ENCODE data around the gene TUBAL3. TPM values are rescaled to one million over a fixed set of nuclear protein-coding genes. Genes with fewer than 3 reads are reported as not detected.

TUBAL3 gene
- total and polyA plus RNA-seq, 4 donors = 0.06 to 0.12 (median 0.06) TPM; not detected in 1

DNA sequence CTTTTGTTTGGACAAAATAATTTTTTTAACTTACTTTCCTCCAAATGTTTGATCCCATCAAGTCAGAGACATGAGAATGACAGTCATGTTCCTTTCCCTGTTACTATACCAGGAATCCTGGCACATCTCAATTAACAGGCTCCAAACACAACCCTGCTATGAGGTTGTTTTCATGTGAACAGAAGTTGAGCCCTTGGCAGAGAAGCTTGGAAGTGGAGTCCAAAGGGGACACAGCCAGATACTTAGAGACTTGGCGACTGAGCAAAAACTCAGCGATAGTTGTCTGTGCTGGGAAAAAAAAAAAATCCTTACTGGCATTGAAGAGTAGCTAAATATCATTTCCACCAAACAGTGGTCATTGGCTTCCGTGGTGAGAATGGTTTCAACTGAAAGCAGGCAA is 12.8 kb downstream of the TUBAL3 start:
- TF ChIP-seq, protein P1, sequence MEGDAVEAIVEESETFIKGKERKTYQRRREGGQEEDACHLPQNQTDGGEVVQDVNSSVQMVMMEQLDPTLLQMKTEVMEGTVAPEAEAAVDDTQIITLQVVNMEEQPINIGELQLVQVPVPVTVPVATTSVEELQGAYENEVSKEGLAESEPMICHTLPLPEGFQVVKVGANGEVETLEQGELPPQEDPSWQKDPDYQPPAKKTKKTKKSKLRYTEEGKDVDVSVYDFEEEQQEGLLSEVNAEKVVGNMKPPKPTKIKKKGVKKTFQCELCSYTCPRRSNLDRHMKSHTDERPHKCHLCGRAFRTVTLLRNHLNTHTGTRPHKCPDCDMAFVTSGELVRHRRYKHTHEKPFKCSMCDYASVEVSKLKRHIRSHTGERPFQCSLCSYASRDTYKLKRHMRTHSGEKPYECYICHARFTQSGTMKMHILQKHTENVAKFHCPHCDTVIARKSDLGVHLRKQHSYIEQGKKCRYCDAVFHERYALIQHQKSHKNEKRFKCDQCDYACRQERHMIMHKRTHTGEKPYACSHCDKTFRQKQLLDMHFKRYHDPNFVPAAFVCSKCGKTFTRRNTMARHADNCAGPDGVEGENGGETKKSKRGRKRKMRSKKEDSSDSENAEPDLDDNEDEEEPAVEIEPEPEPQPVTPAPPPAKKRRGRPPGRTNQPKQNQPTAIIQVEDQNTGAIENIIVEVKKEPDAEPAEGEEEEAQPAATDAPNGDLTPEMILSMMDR (IDR thresholded peaks at IDR 0.05; ENCODE audit: control extremely low read depth, extremely low read depth) = no peak
- H3K4me1 ChIP-seq (ENCODE audit: control insufficient read depth in 5 of 5, insufficient read depth in 5 of 5, low read length in 5 of 5) = no peaks in the 10 kb centered on the region
- 93 to 95% methylated on average over 3 of the region's 3 CpGs for whole genome bisulfite sequencing, 2 donors
- H3K36me3 ChIP-seq (ENCODE audit: control insufficient read depth in 4 of 4, insufficient read depth in 4 of 4, low read length in 4 of 4) = no peaks in the 10 kb centered on the region
- no peak overlapping the region for H3K27ac ChIP-seq (ENCODE audit: low read depth in 1 of 2, low read length in 1 of 2)
- ATAC-seq (ENCODE audit: insufficient read depth, low FRiP score) (no peak), DNase-seq (no peak)
- peaks cover 0 to 15% (median 6%) of the 10 kb centered on the region in 4 donors for H3K9me3 ChIP-seq (ENCODE audit: control insufficient read depth in 4 of 4, insufficient read depth in 3 of 4, low read length in 3 of 4)
- no peak overlapping the region for H3K9ac ChIP-seq (ENCODE audit: insufficient read depth in 1 of 2, low read length in 2 of 2)
- no peaks in the 10 kb centered on the region for H3K27me3 ChIP-seq (ENCODE audit: control insufficient read depth in 3 of 3, insufficient read depth in 3 of 3, low read length in 2 of 3)
- no peak overlapping the region for H3K4me3 ChIP-seq

DNA sequence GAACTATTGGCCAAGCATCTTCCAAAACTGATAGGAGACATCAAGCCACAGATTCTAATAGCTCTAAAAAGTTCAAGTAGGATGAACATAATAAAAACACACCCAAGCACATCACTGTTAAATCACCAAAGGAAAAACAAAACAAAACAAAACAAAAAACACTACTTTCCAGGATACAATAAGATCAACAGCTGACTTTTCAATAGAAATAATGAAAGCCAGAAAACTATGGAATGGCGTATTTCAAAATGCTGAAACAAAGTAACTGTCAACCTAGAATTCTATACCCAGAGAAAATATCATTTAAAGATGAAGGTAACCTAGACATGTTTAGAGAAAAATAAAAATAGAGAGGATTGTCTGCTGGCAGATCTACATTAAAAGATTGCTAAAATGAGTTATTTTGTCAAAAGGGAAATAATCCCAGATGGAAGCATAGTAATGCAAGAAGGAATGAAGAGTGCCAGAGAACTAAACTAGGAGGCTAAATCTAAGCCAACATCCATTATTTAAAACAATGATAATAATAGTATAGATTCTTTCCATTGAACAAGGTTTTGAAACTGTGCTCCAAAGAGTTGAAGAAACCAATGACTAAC is 13.9 kb downstream of the TUBAL3 start:
- Histone ChIP-seq H3K27me3 (ENCODE audit: control insufficient read depth in 3 of 3, insufficient read depth in 3 of 3, low read length in 2 of 3) (no peaks in the 10 kb centered on the region), H3K9me3 (ENCODE audit: control insufficient read depth in 4 of 4, insufficient read depth in 3 of 4, low read length in 3 of 4) (peaks cover 0 to 15% (median 6%) of the 10 kb centered on the region in 4 donors), H3K36me3 (ENCODE audit: control insufficient read depth in 4 of 4, insufficient read depth in 4 of 4, low read length in 4 of 4) (no peaks in the 10 kb centered on the region), H3K9ac (ENCODE audit: insufficient read depth in 1 of 2, low read length in 2 of 2) (no peak overlapping the region), H3K4me1 (ENCODE audit: control insufficient read depth in 5 of 5, insufficient read depth in 5 of 5, low read length in 5 of 5) (no peaks in the 10 kb centered on the region), H3K4me3 (no peak overlapping the region), H3K27ac (ENCODE audit: low read depth in 1 of 2, low read length in 1 of 2) (no peak overlapping the region)
- WGBS, 2 donors = 99 to 100% methylated on average over 1 of the region's 1 CpG
- DNase-seq (no peak), ATAC-seq (ENCODE audit: insufficient read depth, low FRiP score) (no peak)
- TF ChIP-seq, protein P1 (IDR thresholded peaks at IDR 0.05; ENCODE audit: control extremely low read depth, extremely low read depth) = no peak

- Histone ChIP-seq H3K27ac (ENCODE audit: low read depth in 1 of 2, low read length in 1 of 2) (no peak overlapping the region), H3K9ac (ENCODE audit: insufficient read depth in 1 of 2, low read length in 2 of 2) (no peak overlapping the region), H3K4me3 (no peak overlapping the region), H3K9me3 (ENCODE audit: control insufficient read depth in 4 of 4, insufficient read depth in 3 of 4, low read length in 3 of 4) (peaks cover 0 to 15% (median 4%) of the 10 kb centered on the region in 4 donors), H3K27me3 (ENCODE audit: control insufficient read depth in 3 of 3, insufficient read depth in 3 of 3, low read length in 2 of 3) (no peaks in the 10 kb centered on the region), H3K4me1 (ENCODE audit: control insufficient read depth in 5 of 5, insufficient read depth in 5 of 5, low read length in 5 of 5) (no peaks in the 10 kb centered on the region), H3K36me3 (ENCODE audit: control insufficient read depth in 4 of 4, insufficient read depth in 4 of 4, low read length in 4 of 4) (no peaks in the 10 kb centered on the region)
- DNase-seq (no peak), ATAC-seq (ENCODE audit: insufficient read depth, low FRiP score) (no peak)
- TF ChIP-seq, protein P1 (IDR thresholded peaks at IDR 0.05; ENCODE audit: control extremely low read depth, extremely low read depth) = no peak
- 91 to 96% methylated on average over 5 of the region's 5 CpGs for WGBS, 2 donors
Observed at GRCh38 chr10:5387169-5387568, 17.5 kb downstream of the TUBAL3 start.

DNA sequence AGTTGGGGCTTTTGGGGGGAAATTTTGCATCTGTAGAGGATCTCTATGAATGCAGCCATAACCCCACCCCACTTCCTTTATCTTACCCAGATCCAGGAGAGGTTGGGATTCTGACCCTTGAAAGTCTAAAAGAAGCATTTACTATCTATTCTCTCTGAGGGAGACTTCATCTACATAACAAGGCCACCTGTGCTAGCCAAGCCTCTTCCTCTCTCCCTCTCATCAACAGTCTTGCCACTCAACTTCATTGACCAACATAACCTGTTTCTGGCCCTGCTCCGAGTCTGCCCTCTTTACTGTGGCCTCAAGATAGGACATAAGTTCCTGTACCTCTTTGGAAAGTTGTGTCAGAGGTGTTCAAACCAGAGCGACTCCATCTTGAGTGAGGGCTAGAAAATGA is 19.4 kb downstream of the TUBAL3 start:
- ATAC-seq (ENCODE audit: insufficient read depth, low FRiP score) = no peak
- no peak overlapping the region for H3K4me3 ChIP-seq

More for the DNA sequence above, 19.4 kb downstream of the TUBAL3 start:
- 72 to 91% methylated on average over 2 of the region's 2 CpGs for WGBS, 2 donors
- no peaks in the 10 kb centered on the region for H3K27me3 ChIP-seq (ENCODE audit: control insufficient read depth in 3 of 3, insufficient read depth in 3 of 3, low read length in 2 of 3)
- H3K27ac ChIP-seq (ENCODE audit: low read depth in 1 of 2, low read length in 1 of 2) = no peak overlapping the region
- no peak for DNase-seq
- no peak overlapping the region for H3K9ac ChIP-seq (ENCODE audit: insufficient read depth in 1 of 2, low read length in 2 of 2)
- TF ChIP-seq, protein P1 (IDR thresholded peaks at IDR 0.05; ENCODE audit: control extremely low read depth, extremely low read depth) = no peak
- H3K36me3 ChIP-seq (ENCODE audit: control insufficient read depth in 4 of 4, insufficient read depth in 4 of 4, low read length in 4 of 4) = no peaks in the 10 kb centered on the region
- H3K9me3 ChIP-seq (ENCODE audit: control insufficient read depth in 4 of 4, insufficient read depth in 3 of 4, low read length in 3 of 4) = no peaks in the 10 kb centered on the region
- no peaks in the 10 kb centered on the region for H3K4me1 ChIP-seq (ENCODE audit: control insufficient read depth in 5 of 5, insufficient read depth in 5 of 5, low read length in 5 of 5)
